MM.1S (cell line): ENCODE measurements around the gene TMEFF1.

Experiments
- EZH2 ChIP-seq: fragments of 300-600 bp; sonication (generic); optimal IDR thresholded peaks from 2 replicates; pipeline ENCODE3; 2017; ENCODE audit warnings: low read depth, mild to moderate bottlenecking, antibody characterized with exemption, low read length, mixed read lengths
- EZH2phosphoT487 ChIP-seq: fragments of 300-600 bp; sonication (generic); IDR thresholded peaks from 2 replicates; pipeline ENCODE4 v1.6.1; 2018; ENCODE audit warnings: antibody characterized with exemption, low read length
- TF ChIP-seq, protein P1 (sequence below): fragments of 300-600 bp; sonication (generic); IDR thresholded peaks from 2 replicates; pipeline ENCODE4 v1.5.1; 2016; ENCODE audit warnings: antibody characterized with exemption, low read length, mixed read lengths

DNA sequence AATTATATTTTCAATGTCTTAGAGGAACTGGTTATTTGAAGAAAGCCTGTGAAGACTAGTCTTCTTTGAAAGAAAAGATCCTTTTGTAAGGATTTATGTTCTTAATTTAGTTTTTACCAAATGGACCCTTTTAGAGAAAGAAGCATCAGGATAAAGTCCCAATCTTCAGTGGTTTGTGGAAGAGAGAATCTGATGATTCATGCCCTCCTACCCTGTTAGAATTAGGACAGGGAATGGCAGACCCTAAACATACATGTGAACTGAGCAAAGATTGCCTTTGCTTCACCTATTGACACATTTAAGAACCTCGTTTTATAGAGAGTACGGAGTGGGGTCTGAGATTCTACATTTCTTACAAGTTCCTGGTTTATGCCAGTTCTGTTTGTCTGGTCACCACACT, 20.1 kb upstream of the TMEFF1 start:
- TF ChIP-seq, protein P1, sequence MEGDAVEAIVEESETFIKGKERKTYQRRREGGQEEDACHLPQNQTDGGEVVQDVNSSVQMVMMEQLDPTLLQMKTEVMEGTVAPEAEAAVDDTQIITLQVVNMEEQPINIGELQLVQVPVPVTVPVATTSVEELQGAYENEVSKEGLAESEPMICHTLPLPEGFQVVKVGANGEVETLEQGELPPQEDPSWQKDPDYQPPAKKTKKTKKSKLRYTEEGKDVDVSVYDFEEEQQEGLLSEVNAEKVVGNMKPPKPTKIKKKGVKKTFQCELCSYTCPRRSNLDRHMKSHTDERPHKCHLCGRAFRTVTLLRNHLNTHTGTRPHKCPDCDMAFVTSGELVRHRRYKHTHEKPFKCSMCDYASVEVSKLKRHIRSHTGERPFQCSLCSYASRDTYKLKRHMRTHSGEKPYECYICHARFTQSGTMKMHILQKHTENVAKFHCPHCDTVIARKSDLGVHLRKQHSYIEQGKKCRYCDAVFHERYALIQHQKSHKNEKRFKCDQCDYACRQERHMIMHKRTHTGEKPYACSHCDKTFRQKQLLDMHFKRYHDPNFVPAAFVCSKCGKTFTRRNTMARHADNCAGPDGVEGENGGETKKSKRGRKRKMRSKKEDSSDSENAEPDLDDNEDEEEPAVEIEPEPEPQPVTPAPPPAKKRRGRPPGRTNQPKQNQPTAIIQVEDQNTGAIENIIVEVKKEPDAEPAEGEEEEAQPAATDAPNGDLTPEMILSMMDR: no peak
- no peak for TF ChIP-seq EZH2
- no peak for TF ChIP-seq EZH2phosphoT487
